Endodermal cell (in vitro differentiated cells): ENCODE data around the gene RNF39. TPM values are rescaled to one million over a fixed set of nuclear protein-coding genes. Genes with fewer than 3 reads are reported as not detected.
"Not testable (repeated sequence)": the region's sequence is repeated elsewhere in the genome, so short reads cannot be mapped to it uniquely, and the experiment has no call there.

ENCODE experiments used
- DNase-seq: peaks from one replicate; pipeline ENCODE4 v3.0.0-alpha.2; 2017
- H3K27ac ChIP-seq: 2 replicates; pipeline ENCODE4 v1.5.1; 2013; ENCODE audit warnings: mild to moderate bottlenecking, low read depth, low read length, moderate library complexity
- H3K27me3 ChIP-seq: 2 replicates; pipeline ENCODE4 v1.6.1; 2013; ENCODE audit warnings: mild to moderate bottlenecking, low read length, moderate library complexity; ENCODE audit not compliant: insufficient read depth, control insufficient read depth, poor library complexity, severe bottlenecking
- H3K36me3 ChIP-seq: 2 replicates; pipeline ENCODE4 v1.7.0; 2013; ENCODE audit warnings: mild to moderate bottlenecking, low read length, moderate library complexity; ENCODE audit not compliant: control insufficient read depth, insufficient read depth
- H3K4me1 ChIP-seq: one replicate; pipeline ENCODE4 v1.7.0; 2013; ENCODE audit warnings: low read length; ENCODE audit not compliant: control insufficient read depth, insufficient read depth
- H3K4me3 ChIP-seq: 2 replicates; pipeline ENCODE4 v1.5.1; 2013; ENCODE audit warnings: mild to moderate bottlenecking, low read length, moderate library complexity
- H3K9ac ChIP-seq: 2 replicates; pipeline ENCODE4 v1.6.1; 2013; ENCODE audit warnings: mild to moderate bottlenecking, low read length, moderate library complexity; ENCODE audit not compliant: poor library complexity, severe bottlenecking; ENCODE audit errors: extremely low read depth
- H3K9me3 ChIP-seq: 2 replicates; pipeline ENCODE4 v1.6.1; 2013; ENCODE audit warnings: mild to moderate bottlenecking, low read length, moderate library complexity; ENCODE audit not compliant: control insufficient read depth
- H3K27ac Mint-ChIP-seq: 2 replicates; pipeline ENCODE4 v1.8.0; 2020; ENCODE audit warnings: mixed read lengths
- H3K27me3 Mint-ChIP-seq: 2 replicates; pipeline ENCODE4 v1.8.0; 2021; ENCODE audit warnings: mild to moderate bottlenecking, mixed read lengths; ENCODE audit not compliant: insufficient read depth
- H3K36me3 Mint-ChIP-seq: 2 replicates; pipeline ENCODE4 v1.8.0; 2020; ENCODE audit warnings: low read depth, mixed read lengths
- H3K4me1 Mint-ChIP-seq: 2 replicates; pipeline ENCODE4 v1.8.0; 2020; ENCODE audit warnings: mixed read lengths
- H3K4me3 Mint-ChIP-seq: 2 replicates; pipeline ENCODE4 v1.8.0; 2020; ENCODE audit warnings: mild to moderate bottlenecking, moderate library complexity, mixed read lengths
- H3K9me3 Mint-ChIP-seq: 2 replicates; pipeline ENCODE4 v1.8.0; 2020; ENCODE audit warnings: mild to moderate bottlenecking, mixed read lengths
- WGBS, 2 experiments: methylation state at CpG; one replicate each; pipeline versions ENCODE4 v1.1.5 to v1.1.7; 2013; ENCODE audit warnings: missing lambda C conversion rate in 2 of 2, mixed read lengths in 1 of 2; ENCODE audit not compliant: insufficient coverage in 1 of 2, insufficient read length in 1 of 2; 5-methylcytosine and 5-hydroxymethylcytosine counted together
- total RNA-seq, 2 donors: library from RNA; stranded (reverse); fragmentation: NEBNext Ultra II Directional in 1 of 2; extraction: Animal tissue kit (Norgen Biotek cat#: 25700) in 1 of 2; gene quantifications; 2 replicates in 1 of 2; 3 replicates in 1 of 2; pipeline ENCODE4 v1.2.1, GENCODE V29; 2021
- TF ChIP-seq, protein P1 (sequence below): fragments of 200-600 bp; sonication (generic); conservative IDR thresholded peaks from 2 replicates; pipeline ENCODE4 v1.5.0; 2021; ENCODE audit warnings: antibody characterized with exemption, mild to moderate bottlenecking

Gene RNF39
- total RNA-seq, 2 donors from 2014 or later, result 0.15 TPM; not detected in 1

DNA sequence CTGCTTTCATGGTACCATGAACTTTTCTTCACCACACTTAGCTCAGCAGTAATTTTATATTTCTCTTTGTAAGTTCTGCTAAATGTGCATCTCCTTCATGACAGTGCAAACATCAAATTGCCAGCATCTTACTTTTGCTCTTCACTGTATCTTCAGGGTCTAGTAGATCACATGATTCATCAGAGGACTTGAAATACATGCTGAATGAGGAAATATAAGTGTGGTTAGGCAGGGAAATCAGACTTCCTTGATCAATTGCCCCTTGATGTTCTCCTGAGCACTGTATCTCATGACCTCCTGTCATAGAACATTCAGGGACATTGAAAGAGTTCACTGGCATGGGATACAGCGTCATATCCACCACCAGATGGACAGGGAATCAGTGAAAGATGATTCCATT, 39.8 kb downstream of the RNF39 start:
- H3K9me3 Mint-ChIP-seq, result no peaks in the 10 kb centered on the region
- 74% methylated on average over 1 of the region's 1 CpG; no CpG with 5 or more reads in 1 of the 2 experiments for WGBS, 2 experiments

DNA sequence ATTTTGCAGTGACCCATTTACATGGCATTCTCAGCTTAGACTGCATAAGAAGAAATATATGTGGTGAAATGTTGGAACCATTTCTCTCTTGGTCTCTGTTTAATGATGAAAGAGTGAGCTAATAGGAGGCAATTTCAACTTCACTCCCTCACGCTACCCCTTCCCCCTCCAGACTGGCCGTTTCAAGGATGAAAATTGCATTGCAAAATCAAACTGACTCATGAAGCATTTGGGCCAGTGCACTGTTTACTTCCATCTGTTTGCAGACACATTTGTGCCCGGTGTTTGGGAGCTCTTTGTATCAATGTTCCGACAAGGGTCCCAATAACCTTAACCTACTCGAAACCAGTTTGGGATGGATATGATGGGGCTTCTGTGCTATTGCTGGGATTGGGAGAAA, 42.1 kb downstream of the RNF39 start:
- WGBS, 2 experiments, result 84 to 95% methylated on average over 2 to 5 of the region's 5 CpGs
- not testable (repeated sequence) for H3K27me3 Mint-ChIP-seq, H3K4me1 Mint-ChIP-seq, H3K27ac Mint-ChIP-seq, H3K27ac ChIP-seq, H3K4me3 ChIP-seq, H3K36me3 ChIP-seq, H3K9me3 Mint-ChIP-seq, H3K9ac ChIP-seq, H3K9me3 ChIP-seq, H3K27me3 ChIP-seq, H3K4me3 Mint-ChIP-seq, H3K4me1 ChIP-seq, DNase-seq
- peaks cover 12% of the 10 kb centered on the region for H3K36me3 Mint-ChIP-seq

More for the DNA sequence above, 39.8 kb downstream of the RNF39 start:
- Histone ChIP-seq H3K9ac (no peak overlapping the region), H3K9me3 (no peaks in the 10 kb centered on the region), H3K36me3 (no peaks in the 10 kb centered on the region), H3K4me3 (no peak overlapping the region), H3K27ac (no peak overlapping the region), H3K27me3 (no peaks in the 10 kb centered on the region), H3K4me1 (no peaks in the 10 kb centered on the region)
- Mint-ChIP-seq H3K36me3 (peaks cover 12% of the 10 kb centered on the region), H3K4me1 (no peaks in the 10 kb centered on the region), H3K27me3 (no peaks in the 10 kb centered on the region), H3K4me3 (no peak overlapping the region), H3K27ac (no peak overlapping the region)
- TF ChIP-seq, protein P1, sequence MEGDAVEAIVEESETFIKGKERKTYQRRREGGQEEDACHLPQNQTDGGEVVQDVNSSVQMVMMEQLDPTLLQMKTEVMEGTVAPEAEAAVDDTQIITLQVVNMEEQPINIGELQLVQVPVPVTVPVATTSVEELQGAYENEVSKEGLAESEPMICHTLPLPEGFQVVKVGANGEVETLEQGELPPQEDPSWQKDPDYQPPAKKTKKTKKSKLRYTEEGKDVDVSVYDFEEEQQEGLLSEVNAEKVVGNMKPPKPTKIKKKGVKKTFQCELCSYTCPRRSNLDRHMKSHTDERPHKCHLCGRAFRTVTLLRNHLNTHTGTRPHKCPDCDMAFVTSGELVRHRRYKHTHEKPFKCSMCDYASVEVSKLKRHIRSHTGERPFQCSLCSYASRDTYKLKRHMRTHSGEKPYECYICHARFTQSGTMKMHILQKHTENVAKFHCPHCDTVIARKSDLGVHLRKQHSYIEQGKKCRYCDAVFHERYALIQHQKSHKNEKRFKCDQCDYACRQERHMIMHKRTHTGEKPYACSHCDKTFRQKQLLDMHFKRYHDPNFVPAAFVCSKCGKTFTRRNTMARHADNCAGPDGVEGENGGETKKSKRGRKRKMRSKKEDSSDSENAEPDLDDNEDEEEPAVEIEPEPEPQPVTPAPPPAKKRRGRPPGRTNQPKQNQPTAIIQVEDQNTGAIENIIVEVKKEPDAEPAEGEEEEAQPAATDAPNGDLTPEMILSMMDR, result no peak
- DNase-seq, result no peak

DNA sequence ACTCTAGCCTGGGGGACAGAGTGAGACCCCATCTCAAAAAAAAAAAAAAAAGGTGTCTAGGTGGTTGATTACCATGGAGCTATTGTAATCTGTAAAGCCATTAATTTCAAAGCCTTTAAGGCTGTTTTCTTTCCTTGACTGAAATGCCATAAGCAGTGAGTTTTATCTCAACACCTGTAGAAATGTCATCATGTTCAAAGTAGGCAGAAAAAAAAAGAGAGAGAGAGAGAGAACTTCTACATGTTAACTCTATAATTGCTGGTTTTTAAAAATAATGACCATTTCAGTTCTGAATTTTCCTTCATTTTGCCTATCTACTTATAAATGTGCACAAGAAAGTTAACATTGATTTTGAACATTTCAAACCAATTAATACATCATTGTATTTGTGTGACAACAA, 44.2 kb downstream of the RNF39 start:
- H3K9me3 Mint-ChIP-seq, result no peaks in the 10 kb centered on the region
- TF ChIP-seq, protein P1, result no peak
- no peak overlapping the region for H3K4me3 Mint-ChIP-seq
- H3K36me3 ChIP-seq, result no peaks in the 10 kb centered on the region
- H3K4me1 Mint-ChIP-seq, result peaks cover 5% of the 10 kb centered on the region
- H3K9ac ChIP-seq, result no peak overlapping the region
- no peak overlapping the region for H3K4me3 ChIP-seq
- H3K27me3 ChIP-seq, result no peaks in the 10 kb centered on the region
- H3K9me3 ChIP-seq, result no peaks in the 10 kb centered on the region
- no peak for DNase-seq
- H3K27ac ChIP-seq, result no peak overlapping the region
- peaks cover 14% of the 10 kb centered on the region for H3K36me3 Mint-ChIP-seq
- no peaks in the 10 kb centered on the region for H3K4me1 ChIP-seq
- no peaks in the 10 kb centered on the region for H3K27me3 Mint-ChIP-seq
- no peak overlapping the region for H3K27ac Mint-ChIP-seq

DNA sequence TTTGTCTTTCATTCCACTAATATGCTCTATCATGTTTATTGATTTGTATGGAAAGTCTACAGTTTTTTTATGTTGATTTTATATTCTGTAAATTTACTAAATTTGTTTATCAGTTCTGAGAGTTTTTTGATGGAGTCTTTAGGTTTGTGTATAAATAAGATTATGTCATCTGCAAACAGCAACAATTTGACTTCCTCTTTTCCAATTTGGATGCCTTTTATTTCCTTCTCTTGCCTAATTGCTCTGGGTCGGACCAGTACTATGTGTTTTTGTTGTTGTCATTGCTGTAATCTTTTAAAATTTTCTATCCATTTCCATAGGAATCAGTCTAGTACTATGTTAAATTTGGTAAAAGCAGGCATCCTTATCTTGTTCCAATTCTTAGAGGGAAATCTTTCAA, 46.0 kb downstream of the RNF39 start:
- WGBS, 2 experiments, result no CpG with 5 or more reads among the region's 1 CpG
- no peaks in the 10 kb centered on the region for H3K4me1 ChIP-seq

More for the DNA sequence above, 46.0 kb downstream of the RNF39 start:
- H3K4me3 ChIP-seq, result no peak overlapping the region
- H3K27me3 ChIP-seq, result no peaks in the 10 kb centered on the region
- Mint-ChIP-seq H3K27me3 (no peaks in the 10 kb centered on the region), H3K4me3 (no peak overlapping the region), H3K36me3 (peaks cover 11% of the 10 kb centered on the region), H3K4me1 (peaks cover 5% of the 10 kb centered on the region), H3K9me3 (no peaks in the 10 kb centered on the region), H3K27ac (no peak overlapping the region)
- no peak overlapping the region for H3K9ac ChIP-seq
- H3K9me3 ChIP-seq, result no peaks in the 10 kb centered on the region
- no peak for DNase-seq
- no peaks in the 10 kb centered on the region for H3K36me3 ChIP-seq
- no peak overlapping the region for H3K27ac ChIP-seq
- TF ChIP-seq, protein P1, result no peak
